OCI-LY7 (cell line): ENCODE results near the gene CBLN1. TPM values are rescaled to one million over a fixed set of nuclear protein-coding genes. Genes with fewer than 3 reads are reported as not detected.

Source experiments
- BruUV-seq: library from RNA; stranded (reverse); fragments of 400-500 nt; replicated peaks from 2 replicates; lab custom pipeline; 2021; lab: Mats Ljungman, UMichigan
- CTCF ChIA-PET: fragments of 300-600 bp; sonication (Branson Sonifier 250); formaldehyde crosslinking; loops from one replicate; lab custom pipeline; 2022; ENCODE audit warnings: antibody characterized with exemption; ENCODE audit not compliant: unreplicated experiment; lab: Charles Lee
- POLR2A ChIA-PET: fragments of 300-600 bp; sonication (Branson Sonifier 250); formaldehyde crosslinking; loops from one replicate; lab custom pipeline; 2022; ENCODE audit warnings: antibody characterized with exemption; lab: Charles Lee
- DNase-seq: peaks from one replicate; pipeline ENCODE4 v3.0.0-alpha.2; 2015; ENCODE audit warnings: low spot score
- H2AFZ ChIP-seq: fragments of 200-600 bp; sonication (generic), shearing (Covaris generic); 2 replicates; pipeline ENCODE4 v1.6.1; 2014; ENCODE audit warnings: mild to moderate bottlenecking, antibody characterized with exemption, low read length, moderate library complexity
- H3K27ac ChIP-seq: fragments of 200-600 bp; sonication (generic); 2 replicates; pipeline ENCODE4 v1.5.1; 2014; ENCODE audit warnings: mixed run types, low read depth, mild to moderate bottlenecking, moderate library complexity, low read length, inconsistent platforms; ENCODE audit not compliant: poor library complexity, severe bottlenecking
- H3K36me3 ChIP-seq: fragments of 200-600 bp; sonication (generic); 2 replicates; pipeline ENCODE4 v1.6.1; 2014; ENCODE audit warnings: mild to moderate bottlenecking, antibody characterized with exemption, low read length, moderate library complexity, mixed read lengths; ENCODE audit not compliant: insufficient read depth
- H3K4me1 ChIP-seq: fragments of 200-600 bp; sonication (generic); 2 replicates; pipeline ENCODE4 v1.5.1; 2014; ENCODE audit warnings: mild to moderate bottlenecking, low read length; ENCODE audit not compliant: insufficient read depth, poor library complexity, severe bottlenecking
- H3K4me2 ChIP-seq: fragments of 200-600 bp; sonication (generic); 2 replicates; pipeline ENCODE4 v1.6.1; 2014; ENCODE audit warnings: mild to moderate bottlenecking, low read length
- H3K4me3 ChIP-seq: fragments of 200-600 bp; sonication (generic); 2 replicates; pipeline ENCODE4 v1.5.1; 2014; ENCODE audit warnings: mild to moderate bottlenecking, low read depth, low read length; ENCODE audit not compliant: poor library complexity, severe bottlenecking
- H3K79me2 ChIP-seq: fragments of 200-600 bp; sonication (generic); 2 replicates; pipeline ENCODE4 v1.6.1; 2016; ENCODE audit warnings: low read depth, mild to moderate bottlenecking, low read length, moderate library complexity, mixed read lengths; ENCODE audit not compliant: insufficient read depth
- H3K9me2 ChIP-seq: fragments of 200-600 bp; sonication (generic); 2 replicates; pipeline ENCODE4 v1.6.1; 2016; ENCODE audit warnings: mild to moderate bottlenecking, low read length, mixed read lengths; ENCODE audit not compliant: insufficient read depth
- H3K9me3 ChIP-seq: fragments of 200-600 bp; sonication (generic); 2 replicates; pipeline ENCODE4 v1.6.1; 2014; ENCODE audit warnings: mild to moderate bottlenecking, mixed run types, low read length, mixed read lengths
- H4K20me1 ChIP-seq: fragments of 200-600 bp; sonication (generic); 2 replicates; pipeline ENCODE4 v1.6.1; 2014; ENCODE audit warnings: mild to moderate bottlenecking, antibody characterized with exemption, low read length, moderate library complexity, mixed read lengths; ENCODE audit not compliant: insufficient read depth
- EZH2phosphoT487 ChIP-seq: fragments of 200-600 bp; sonication (generic); IDR thresholded peaks from 2 replicates; pipeline ENCODE4 v1.6.1; 2018; ENCODE audit warnings: low read depth, borderline replicate concordance, mild to moderate bottlenecking, mixed run types, antibody characterized with exemption, low read length, moderate library complexity, mixed read lengths
- intact Hi-C: fragments of 100-400 bp; cut with micrococcal nuclease; formaldehyde crosslinking; loops from one replicate; pipeline ENCODE4 v1.10.0; 2022; ENCODE audit not compliant: unreplicated experiment
- total RNA-seq, 2 experiments: library from RNA; depleted of rRNA in 1 of 2; stranded (reverse); fragments of >200 nt in 1 of 2; shearing (Covaris generic) in 1 of 2; gene quantifications; 2 replicates each; pipeline ENCODE4 v1.2.3, GENCODE V29; 2014 to 2022
- TF ChIP-seq, protein P1 (sequence below): fragments of 200-600 bp; sonication (generic); conservative IDR thresholded peaks from 2 replicates; pipeline ENCODE4 v1.5.1; 2014; ENCODE audit warnings: mild to moderate bottlenecking, antibody characterized with exemption, low read length, moderate library complexity, mixed read lengths

CBLN1 gene
- total RNA-seq, 2 experiments from 2014 or later = 1.4 to 2.9 TPM

GRCh38 chr16:49275870-49276269 is 5.8 kb downstream of the CBLN1 start:
- Histone ChIP-seq H4K20me1 (no peaks in the 10 kb centered on the region; the same call in 1 of the 2 replicates), H3K79me2 (no peaks in the 10 kb centered on the region), H3K4me3 (no peak overlapping the region), H3K9me3 (no peaks in the 10 kb centered on the region), H3K9me2 (no peaks in the 10 kb centered on the region), H2AFZ (no peak overlapping the region), H3K27ac (no peak overlapping the region), H3K4me2 (no peak overlapping the region), H3K36me3 (no peaks in the 10 kb centered on the region), H3K4me1 (no peaks in the 10 kb centered on the region)
- intact Hi-C loops = no loop called here
- no peak for DNase-seq
- POLR2A ChIA-PET = interaction anchor here (0.6 kb wide), 1 partner anchor 261 kb away, joined by 3 read pairs; no protein-coding TSS in a partner anchor
- BruUV-seq = no TSS peak
- CTCF ChIA-PET = no interaction called here
- TF ChIP-seq, protein P1, sequence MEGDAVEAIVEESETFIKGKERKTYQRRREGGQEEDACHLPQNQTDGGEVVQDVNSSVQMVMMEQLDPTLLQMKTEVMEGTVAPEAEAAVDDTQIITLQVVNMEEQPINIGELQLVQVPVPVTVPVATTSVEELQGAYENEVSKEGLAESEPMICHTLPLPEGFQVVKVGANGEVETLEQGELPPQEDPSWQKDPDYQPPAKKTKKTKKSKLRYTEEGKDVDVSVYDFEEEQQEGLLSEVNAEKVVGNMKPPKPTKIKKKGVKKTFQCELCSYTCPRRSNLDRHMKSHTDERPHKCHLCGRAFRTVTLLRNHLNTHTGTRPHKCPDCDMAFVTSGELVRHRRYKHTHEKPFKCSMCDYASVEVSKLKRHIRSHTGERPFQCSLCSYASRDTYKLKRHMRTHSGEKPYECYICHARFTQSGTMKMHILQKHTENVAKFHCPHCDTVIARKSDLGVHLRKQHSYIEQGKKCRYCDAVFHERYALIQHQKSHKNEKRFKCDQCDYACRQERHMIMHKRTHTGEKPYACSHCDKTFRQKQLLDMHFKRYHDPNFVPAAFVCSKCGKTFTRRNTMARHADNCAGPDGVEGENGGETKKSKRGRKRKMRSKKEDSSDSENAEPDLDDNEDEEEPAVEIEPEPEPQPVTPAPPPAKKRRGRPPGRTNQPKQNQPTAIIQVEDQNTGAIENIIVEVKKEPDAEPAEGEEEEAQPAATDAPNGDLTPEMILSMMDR = no peak
- no peak for TF ChIP-seq EZH2phosphoT487

GRCh38 chr16:49275050-49275730 is 6.4 kb downstream of the CBLN1 start:
- Histone ChIP-seq H3K4me3 (no peak overlapping the region), H3K4me1 (no peaks in the 10 kb centered on the region), H3K36me3 (no peaks in the 10 kb centered on the region), H3K9me2 (no peaks in the 10 kb centered on the region), H3K9me3 (no peaks in the 10 kb centered on the region), H4K20me1 (no peaks in the 10 kb centered on the region; the same call in 1 of the 2 replicates), H3K79me2 (no peaks in the 10 kb centered on the region), H3K4me2 (no peak overlapping the region), H2AFZ (no peak overlapping the region), H3K27ac (no peak overlapping the region)
- TF ChIP-seq, protein P1 = no peak
- no peak for TF ChIP-seq EZH2phosphoT487
- intact Hi-C loops = no loop called here
- POLR2A ChIA-PET = interaction anchor here (0.6 kb wide), 1 partner anchor 261 kb away, joined by 3 read pairs; no protein-coding TSS in a partner anchor
- CTCF ChIA-PET = no interaction called here
- no TSS peak for BruUV-seq
- DNase-seq = no peak

DNA sequence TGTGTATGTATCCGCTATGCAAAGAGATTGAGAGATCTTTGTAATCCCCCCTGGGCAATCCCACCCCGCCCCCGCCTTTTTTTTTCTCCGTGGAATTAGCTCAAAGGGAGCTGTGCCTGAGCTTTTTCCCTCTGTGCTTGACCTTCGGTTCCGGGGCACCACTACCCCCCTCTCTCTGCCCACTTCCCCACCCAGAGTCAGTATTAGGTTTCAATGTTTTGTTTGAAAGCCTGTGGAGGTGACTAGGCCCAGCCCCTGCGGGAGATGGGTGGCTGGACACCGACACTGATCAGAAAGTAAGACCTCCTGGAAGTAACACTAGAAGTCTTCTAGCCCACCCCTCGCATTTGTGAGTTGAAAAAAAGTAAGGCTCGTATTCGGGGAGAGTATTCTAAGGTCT is 7.0 kb downstream of the CBLN1 start:
- intact Hi-C loops = no loop called here
- Histone ChIP-seq H3K9me2 (no peaks in the 10 kb centered on the region), H3K4me3 (no peak overlapping the region), H3K4me1 (no peaks in the 10 kb centered on the region), H3K9me3 (no peaks in the 10 kb centered on the region), H2AFZ (no peak overlapping the region), H3K4me2 (no peak overlapping the region), H3K27ac (no peak overlapping the region), H3K36me3 (no peaks in the 10 kb centered on the region), H3K79me2 (no peaks in the 10 kb centered on the region), H4K20me1 (no peaks in the 10 kb centered on the region; the same call in 1 of the 2 replicates)
- CTCF ChIA-PET = no interaction called here
- DNase-seq = no peak
- POLR2A ChIA-PET = no interaction called here
- TF ChIP-seq, protein P1 = no peak
- TF ChIP-seq EZH2phosphoT487 = no peak
- BruUV-seq = no TSS peak
